Muscle of back (tissue), 11 donors: Measurements from ENCODE around the gene TFB2M. TPM values are rescaled to one million over a fixed set of nuclear protein-coding genes. Genes with fewer than 3 reads are reported as not detected.
A peak's percentile ranks its signal among the peaks of the same experiment; 100 is the strongest.

Source experiments
- DNase-seq, 3 donors: peaks; one replicate each; pipeline versions ENCODE4 v3.0.0 to v3.0.0-alpha.2; 2013
- polyA plus RNA-seq, 10 donors: library from polyadenylated mRNA; unstranded; fragments of 120-200 nt; gene quantifications; one replicate each; pipeline ENCODE4 v1.2.1, GENCODE V29; 2013; ENCODE audit not compliant: insufficient read length in 10 of 10

Gene TFB2M
- polyA plus RNA-seq, 10 donors: 11.5 to 14.1 (median 12.4) TPM

DNA sequence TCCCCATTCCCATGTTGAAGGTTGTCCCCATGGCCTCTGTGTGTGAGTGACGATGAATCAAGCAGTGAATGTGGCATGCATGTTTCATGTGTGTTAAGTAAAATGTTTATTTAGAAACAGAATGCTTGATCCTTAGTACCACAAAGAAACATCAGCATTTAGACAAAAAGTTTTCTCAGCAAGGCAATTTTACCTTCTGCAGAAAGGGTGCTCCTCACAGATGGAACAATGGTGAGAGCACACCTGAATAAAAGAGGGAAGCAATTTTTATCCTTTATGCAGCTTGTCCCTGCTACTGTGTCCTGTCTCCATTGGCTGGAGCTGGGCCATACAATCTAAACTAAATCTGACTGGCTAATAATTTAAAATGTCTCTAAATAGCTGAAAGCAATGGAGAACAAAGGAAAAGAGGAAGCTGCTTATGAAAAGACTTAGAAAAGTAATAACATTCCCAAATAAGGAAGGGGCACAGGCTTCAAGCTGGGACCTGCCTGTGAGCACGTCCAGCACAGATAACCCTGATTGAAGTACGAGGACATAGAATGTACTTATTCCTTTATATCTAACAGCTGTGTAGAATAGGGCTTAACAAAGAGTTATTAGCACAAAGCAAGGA, 50.6 kb downstream of the TFB2M start:
- no peak for DNase-seq

DNA sequence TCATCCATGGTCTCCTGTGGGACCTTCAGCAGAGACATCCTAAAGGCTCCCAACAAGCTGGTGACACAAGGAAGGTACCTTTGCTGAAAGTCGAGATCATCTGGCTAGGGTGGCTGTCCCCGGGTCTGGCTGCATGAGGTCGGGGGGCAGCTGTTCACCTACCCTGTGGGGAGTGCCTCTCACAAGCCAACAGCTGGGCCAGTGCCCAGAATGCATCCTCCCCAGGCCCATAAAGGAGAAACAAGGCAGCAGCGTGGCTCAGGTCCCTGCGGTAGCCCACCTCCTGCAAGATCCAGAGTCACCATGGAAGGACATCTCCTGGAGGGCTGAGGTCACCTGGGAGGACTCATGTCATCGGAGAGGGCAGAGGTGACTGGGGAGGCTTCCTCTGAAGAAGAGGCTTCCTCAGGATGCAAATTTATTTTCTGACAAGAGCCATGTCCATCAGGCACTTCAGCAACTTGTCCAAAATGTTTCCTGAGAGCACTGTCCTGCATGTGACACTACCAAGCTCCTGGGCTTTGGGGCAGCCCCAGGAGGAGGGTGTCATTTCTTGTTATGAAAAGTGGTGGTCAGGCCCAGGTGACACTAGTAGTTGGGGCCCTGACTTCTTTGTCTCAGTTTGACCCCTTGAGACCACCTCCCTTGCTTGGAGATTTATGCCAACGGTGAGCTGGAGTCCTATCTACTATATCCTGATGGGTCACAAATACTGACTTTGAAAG, 52.3 kb downstream of the TFB2M start:
- DNase-seq: no peak

DNA sequence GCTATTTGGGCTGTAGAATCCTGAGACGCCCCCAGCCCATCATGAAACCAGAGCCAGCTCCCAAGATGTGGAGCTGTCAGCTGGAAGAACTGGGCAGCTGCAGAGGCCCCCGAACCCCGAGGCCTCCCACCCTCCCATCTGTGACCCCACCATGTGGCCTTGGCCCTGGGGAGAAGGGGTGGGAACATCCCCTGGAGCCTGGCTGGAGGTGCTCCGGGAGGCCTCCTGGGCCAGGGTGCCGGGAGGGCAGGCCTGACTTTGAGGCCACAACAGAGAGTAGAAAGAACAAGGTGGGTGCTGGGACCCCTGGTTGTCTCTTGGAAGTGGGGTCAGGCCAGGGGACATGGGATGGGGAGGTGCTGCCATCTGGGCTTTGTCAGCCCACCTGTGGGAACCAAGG, 53.0 kb downstream of the TFB2M start:
- DNase-seq: no peak

DNA sequence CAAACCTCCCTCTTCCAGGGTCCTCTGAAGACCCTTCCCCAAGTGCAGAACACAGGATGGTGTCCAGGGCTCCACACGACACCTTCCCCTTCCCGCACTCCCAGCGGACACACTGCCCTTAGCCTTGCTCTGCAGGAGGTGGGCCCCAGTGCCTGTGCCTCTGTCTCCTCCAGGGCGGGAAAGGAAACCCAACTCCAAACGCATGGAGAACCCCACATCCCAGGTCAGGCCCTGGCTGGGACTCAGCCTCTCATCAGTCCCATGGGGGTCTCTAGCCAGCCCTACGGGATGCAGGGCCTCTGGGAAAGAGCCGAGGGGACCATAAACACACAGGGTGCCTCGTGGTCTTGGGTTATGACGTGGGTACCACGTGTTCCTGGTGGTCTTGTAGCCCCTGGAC, 53.4 kb downstream of the TFB2M start:
- DNase-seq: no peak

DNA sequence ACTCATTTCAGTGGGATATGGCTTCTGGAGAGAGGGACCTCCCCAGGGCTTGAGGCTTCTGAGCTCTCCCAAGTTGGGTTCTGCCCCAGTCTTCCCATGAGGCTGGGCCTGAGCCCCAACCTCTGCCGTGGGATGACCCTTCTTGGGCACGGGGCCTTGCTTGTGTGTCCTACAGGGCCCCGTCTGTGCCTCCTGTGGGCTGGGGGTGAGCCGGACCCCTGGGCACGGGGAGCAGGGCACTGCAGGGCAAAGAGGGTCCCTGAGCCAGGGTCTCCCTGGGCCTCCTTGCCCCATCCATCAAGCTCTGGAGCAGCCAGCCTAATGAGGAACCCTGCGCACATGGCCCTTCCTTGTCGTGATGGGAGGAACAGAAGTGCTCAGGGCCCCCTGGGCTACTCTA, 53.8 kb downstream of the TFB2M start:
- DNase-seq: no peak

DNA sequence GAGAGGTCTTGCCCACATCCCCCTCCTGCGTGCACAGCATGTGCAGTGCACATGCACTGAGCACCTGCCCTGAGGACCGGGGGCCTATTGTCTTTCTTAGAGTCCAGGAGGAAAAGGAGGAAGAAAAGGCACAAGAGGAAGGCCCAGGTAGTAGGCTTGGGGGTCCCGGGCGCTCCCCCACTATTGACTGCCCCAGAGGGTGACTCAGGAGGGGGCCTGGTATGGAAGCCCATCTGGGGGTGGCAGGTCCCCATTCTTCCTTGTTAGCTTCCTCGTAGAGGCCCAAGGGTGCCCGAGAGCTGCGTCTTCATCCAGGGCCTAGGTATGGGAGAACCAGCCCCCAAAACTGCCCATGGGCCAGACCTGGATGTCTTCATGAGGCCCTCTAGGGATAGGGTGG, 54.9 kb downstream of the TFB2M start:
- DNase-seq: no peak

DNA sequence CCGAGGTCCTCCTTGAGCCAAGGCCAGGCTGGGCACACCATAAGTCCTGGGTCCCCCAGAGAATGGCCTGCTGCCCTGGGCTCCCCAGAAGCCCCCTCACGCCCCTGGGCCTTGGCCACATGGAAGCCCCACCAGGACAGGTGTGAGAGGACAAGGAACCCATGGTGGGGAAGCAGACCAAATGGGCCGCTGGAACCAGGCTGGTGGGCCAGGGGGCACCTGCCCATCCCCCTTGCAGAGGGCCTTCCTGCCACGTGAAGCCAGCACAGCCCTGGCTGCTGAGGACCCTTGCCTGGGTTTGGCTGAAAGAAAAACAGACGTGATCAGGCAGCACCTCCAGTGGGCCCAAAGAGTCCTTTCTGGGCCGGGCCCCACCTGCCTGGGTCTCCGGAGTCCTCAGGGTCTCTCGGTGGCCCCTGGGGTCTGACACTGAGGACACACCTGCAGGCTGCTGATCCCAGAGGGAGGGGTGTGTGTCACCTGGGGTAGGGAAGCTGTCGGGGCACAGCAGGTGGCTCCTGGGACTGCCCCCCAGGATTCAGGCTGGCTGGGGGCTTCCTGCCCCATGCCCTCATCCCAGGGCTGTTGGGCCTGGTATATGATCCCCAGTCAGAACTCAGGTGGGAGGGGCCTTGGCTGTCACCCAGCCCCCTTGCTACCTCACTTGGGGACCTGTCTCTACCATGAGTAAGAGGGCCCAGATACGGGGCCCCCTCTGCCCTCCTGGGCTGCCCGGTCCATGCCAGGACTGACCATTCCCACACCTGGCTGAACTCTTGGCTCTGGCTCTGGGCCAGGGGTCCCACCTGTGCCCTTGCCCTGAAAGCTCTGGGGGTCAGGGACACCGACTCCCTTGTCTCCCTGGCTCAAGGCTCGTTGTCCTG, 55.7 kb downstream of the TFB2M start:
- no peak for DNase-seq

DNA sequence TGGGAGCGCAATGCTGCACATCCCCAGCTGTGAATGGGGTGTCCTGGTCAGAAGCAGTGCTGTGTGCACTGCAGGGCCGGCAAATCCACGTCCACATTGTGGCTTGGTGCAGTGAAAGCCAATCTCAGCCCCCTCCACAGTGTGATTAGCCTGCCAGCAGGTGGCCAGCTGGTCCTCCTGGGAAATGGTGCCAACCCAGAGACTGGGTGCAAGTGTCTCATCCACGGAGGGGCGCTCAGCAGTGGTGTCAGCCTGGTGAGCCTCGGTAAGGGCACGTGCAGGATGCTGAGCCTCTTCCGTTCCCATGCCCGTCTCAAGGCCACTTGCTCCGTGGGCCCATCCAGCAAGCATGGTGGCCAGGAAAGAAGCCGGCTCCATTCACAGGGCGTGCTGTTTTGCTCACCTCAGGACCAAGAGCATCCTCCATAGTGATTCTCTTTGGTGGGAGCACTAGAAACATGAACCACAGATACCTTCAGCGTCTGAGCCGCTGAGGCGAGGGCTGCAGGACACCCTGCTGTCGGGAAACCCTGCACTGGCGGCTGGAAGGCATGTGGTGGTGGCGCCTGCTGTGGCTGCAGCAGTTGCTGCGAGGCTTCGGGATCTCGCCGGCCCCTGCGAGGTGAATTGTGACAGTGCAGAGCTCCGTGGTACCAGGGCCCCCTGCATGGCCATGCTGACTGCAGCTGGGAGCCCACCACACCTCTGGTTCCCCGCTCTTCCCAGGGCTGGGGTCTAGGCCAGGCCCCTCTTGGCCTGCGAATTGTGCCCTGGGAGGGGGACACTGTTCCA, 57.0 kb downstream of the TFB2M start:
- DNase-seq: no peak

DNA sequence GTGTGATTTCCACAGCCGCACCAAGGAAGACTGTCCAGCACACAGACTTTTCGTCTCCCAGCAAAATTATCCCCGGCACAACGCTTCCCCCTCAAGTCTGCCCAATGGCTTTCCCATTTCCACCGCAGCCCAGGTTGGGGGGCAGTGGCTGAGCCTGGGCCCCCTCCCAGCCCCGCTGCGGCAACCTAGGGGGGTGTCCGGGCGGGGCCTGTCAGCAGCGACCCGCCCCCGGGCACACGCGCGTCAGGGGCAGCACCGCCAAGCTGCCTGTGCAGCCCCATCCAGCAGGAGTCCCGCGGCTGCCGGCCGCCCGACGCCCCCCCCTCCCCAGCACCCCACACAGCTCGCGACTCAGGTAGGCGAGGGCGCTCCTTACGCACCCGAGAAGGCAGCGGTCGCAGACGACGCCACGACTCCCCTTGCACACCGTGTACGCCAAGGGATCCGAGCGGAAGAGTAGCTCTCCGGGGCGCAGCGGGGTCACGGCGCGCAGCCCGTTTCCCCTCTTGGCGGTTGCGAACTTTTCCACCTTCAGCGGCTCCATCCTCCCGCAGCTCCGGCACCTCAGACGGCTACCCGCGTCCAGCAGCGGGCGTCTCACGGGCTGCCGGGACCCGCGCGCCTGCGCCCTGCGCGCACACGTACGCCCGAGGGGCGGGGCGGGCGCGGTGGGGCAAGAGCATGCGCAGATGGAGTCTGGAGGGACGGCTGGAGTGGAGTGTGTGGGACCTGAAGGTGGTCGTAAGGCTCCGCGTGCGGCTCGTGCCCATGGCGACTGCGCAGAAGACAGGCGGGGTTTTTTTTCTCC, 59.2 kb downstream of the TFB2M start, which contains the start of gene SMYD3:
SMYD3 (minus strand) TSS at position 606 of the 808 bp plus-strand sequence.
- peak; percentile 80 to 94 (median 90) for DNase-seq

DNA sequence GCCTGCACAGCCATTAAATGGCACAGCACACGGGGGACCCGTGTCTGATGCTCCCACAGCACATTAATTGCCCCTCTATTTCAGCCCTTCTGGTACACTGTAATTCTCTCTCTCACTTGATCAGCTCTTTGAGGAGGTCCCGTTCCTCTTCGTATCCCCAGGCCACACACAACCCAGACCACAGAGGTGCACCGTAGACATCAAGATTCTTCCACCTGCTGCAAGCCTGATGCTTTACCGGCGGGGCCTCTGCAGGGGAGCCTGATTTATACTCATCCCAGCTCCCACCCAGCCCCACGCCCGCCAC, 59.7 kb downstream of the TFB2M start:
- DNase-seq: no peak

DNA sequence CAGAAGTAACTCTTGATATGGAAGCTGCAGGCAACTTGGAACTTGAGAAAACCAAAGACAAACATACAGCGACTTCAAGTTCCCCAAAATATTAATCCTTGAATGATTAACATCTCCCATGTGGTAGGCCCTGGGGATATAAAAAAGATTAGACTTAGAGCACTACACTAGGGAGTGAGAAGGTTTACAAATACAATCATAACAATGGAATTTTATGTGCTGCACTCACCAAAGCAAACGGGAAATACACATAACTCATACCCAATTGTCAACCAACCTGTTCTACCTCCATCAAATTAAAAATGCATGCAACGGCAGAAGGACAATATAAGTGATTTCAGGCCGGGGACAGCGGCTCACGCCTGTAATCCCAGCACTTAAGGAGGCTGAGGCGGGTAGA, 62.7 kb downstream of the TFB2M start:
- no peak for DNase-seq

DNA sequence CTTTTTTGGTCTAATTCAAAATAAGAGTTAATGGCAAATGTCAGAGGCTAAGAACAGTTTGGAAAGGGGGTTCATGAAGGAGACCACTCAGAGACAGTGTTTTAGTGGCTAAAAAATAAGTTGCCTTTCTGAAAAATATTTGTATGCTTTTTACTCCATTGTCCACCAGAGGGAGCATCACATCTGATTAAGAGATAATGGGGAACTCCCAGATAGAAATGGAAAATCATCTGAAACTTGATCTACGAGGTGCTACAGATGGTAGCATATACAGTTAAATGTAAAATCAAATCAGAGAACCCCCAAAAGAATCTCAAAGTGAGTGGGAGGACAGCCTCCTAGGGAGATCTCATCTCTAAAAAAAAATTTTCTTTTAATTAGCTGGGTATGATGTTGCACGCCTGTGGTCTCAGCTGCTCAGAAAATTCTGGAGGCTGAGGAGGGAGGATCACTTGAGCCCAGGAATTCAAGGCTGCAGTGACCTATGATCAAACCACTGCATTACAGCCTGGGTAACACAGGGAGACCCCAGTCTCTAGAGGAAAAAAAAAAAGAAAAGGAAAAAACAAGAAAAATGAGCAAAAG, 68.6 kb downstream of the TFB2M start:
- peak; percentile 62 to 76 (median 62) for DNase-seq

DNA sequence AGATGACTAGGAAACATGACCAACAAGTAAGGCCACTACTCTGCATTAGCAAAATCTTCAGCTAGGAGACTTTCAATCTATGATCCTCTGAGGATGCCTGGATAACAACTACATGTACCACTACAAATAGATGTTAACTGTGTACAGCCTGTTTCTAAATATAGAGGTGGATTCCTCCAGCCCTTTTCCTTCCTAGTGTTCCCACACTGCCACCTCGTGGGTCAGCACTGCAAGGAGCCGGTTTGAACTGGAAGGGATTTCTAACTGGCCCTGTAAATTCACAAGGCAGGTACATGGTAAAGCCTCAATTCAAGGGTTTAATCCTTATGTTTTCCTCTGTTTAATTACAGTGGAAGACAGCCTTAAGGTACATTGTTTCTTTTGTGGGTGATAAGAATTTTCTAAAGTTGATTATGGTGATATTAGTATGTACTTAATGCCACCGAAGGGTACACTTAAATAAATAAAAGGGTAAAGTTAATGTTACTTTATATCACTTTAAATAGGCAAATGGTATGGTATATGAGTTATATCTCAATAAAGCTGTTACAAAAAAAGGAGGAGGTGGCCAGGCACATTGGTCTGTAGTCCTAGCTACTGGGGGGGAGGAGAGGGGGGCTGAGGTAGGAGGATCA, 73.3 kb downstream of the TFB2M start:
- peak; percentile 60 to 86 (median 73) for DNase-seq

DNA sequence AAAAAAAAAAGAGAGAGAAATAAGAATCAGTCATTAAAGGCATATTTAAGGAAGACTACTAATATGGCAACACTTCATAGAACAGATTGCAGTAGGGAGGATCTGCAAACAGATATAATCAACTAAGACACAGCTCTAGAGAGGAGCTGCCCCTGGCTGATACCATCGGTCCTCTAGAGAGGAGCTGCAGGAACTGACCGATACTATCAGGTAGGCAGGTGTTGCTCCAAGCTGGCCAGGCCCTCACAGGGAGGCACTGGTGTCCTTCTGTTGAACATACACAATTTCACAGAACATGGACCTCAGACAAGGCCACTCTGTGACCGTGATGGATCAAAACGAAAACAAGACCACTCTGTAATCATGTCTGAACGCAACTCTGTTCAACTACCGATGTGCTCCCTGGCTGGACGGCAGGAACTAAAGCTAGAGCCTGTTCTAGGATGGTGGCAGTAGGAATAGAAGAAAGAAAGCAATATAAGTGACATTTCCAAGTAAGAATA, 74.5 kb downstream of the TFB2M start:
- DNase-seq: no peak

Other genes with a start within 250 kb of the TFB2M start
- gene SMYD3, start 59.0 kb downstream of the TFB2M start, polyA plus RNA-seq: 10 to 100 TPM in 5 of 10 donors, 1 to 10 TPM in 5; 7.0 to 11.3 (median 9.9) TPM
- 10 to 100 TPM in 9 of 10 donors, 1 to 10 TPM in 1; 9.8 to 15.3 (median 12.5) TPM for gene CNST, start 195 bp upstream of the TFB2M start, polyA plus RNA-seq
- 10 to 100 TPM; 33.0 to 40.2 (median 35.3) TPM for gene SCCPDH, start 158.1 kb upstream of the TFB2M start, polyA plus RNA-seq